ENCODE measurements around the gene IGFBPL1. TPM values are rescaled to one million over a fixed set of nuclear protein-coding genes. Genes with fewer than 3 reads are reported as not detected.

IGFBPL1 gene
- total and polyA plus RNA-seq, 2 of the 8 experiments (the other 6 are each of a cell fraction or from before 2014, with no cell fraction given): 31.3 to 33.8 TPM

DNA sequence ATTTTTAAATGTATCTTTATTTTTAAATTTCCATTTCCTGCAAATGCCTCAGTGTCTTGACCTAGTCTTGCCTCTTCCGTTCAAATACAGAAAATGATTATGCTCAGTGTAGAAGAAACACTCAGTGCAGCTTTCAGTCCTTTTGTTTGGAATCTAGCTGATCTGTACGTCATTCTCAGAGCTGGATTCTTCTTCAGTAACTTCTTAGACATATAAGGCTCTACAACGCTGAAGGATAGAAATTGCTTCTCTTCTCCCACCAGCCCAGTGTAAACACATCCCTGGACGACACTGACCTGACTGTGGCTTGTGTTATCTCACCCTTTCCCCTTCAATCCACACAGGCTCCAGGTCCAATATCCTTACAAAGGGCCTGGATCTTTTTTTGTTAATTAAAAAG is 34.9 kb downstream of the IGFBPL1 start:
- H4K5ac ChIP-seq (ENCODE audit: insufficient read length, low read depth, low read length): no peak overlapping the region
- WGBS, 2 experiments (ENCODE audit: extremely low coverage in 1 of 2, insufficient coverage in 1 of 2, insufficient read length in 1 of 2, insufficient replicate concordance in 2 of 2, low coverage in 1 of 2, low lambda C conversion rate in 2 of 2, missing lambda C conversion rate in 1 of 2): 75% methylated on average over 4 of the region's 4 CpGs; no CpG with 5 or more reads in 1 of the 2 experiments
- no peak overlapping the region for H3K4me3 ChIP-seq (ENCODE audit: extremely low read depth in 1 of 4, insufficient read depth in 2 of 4, low read depth in 3 of 4, low read length in 4 of 4)
- no peak overlapping the region for H2BK120ac ChIP-seq (replicated peaks; ENCODE audit: low read depth, low read length)
- no peak overlapping the region for H3K14ac ChIP-seq (ENCODE audit: insufficient read length)
- H3K79me1 ChIP-seq (ENCODE audit: low read depth, low read length): peaks cover 5% of the 10 kb centered on the region
- ChIA-PET POLR2A (ENCODE audit: partially characterized antibody) (no interaction called here), CTCF (ENCODE audit: partially characterized antibody) (interaction anchor here (0.6 to 1.6 kb wide), 6 partner anchors 18 to 476 kb away, joined by 3 to 7 read pairs (median 4); no protein-coding TSS in a partner anchor)
- no peak overlapping the region for H2AFZ ChIP-seq (ENCODE audit: low read length)
- H3K23me2 ChIP-seq (ENCODE audit: low read depth, low read length): peaks cover 9% of the 10 kb centered on the region; the same call in 1 of the 2 replicates
- H3K18ac ChIP-seq (ENCODE audit: extremely low read depth, low read length): no peak overlapping the region
- peaks cover 0 to 20% (median 7%) of the 10 kb centered on the region in 4 experiments; a peak in 4 of 7 replicates for H3K27me3 ChIP-seq (replicated peaks in 1 of 4; ENCODE audit: control insufficient read depth in 3 of 4, extremely low read depth in 1 of 4, insufficient read depth in 3 of 4, low read length in 3 of 4)
- H3K56ac ChIP-seq (replicated peaks; ENCODE audit: insufficient read length, low read depth, low read length): no peak overlapping the region
- H4K91ac ChIP-seq (replicated peaks; ENCODE audit: insufficient read length, low read length): no peak overlapping the region
- no peak overlapping the region for H4K8ac ChIP-seq (ENCODE audit: extremely low read depth, insufficient read depth, low read length)
- no peak overlapping the region for H2BK15ac ChIP-seq (ENCODE audit: low read length)
- no peak overlapping the region for H3K9ac ChIP-seq (replicated peaks in 1 of 4; ENCODE audit: extremely low read depth in 1 of 4, low read depth in 3 of 4, low read length in 3 of 4)
- no peak overlapping the region for H3K23ac ChIP-seq (ENCODE audit: insufficient read length)
- H3K4me2 ChIP-seq (ENCODE audit: insufficient read depth in 1 of 2, low read depth in 2 of 2, low read length in 2 of 2): no peak overlapping the region
- no peaks in the 10 kb centered on the region for H3K36me3 ChIP-seq (ENCODE audit: control insufficient read depth in 2 of 4, insufficient read depth in 4 of 4, low read length in 3 of 4)
- TF ChIP-seq RFX5 (IDR thresholded peaks at IDR 0.05; ENCODE audit: borderline replicate concordance, low read depth, low read length) (no peak), TEAD4 (IDR thresholded peaks at IDR 0.05; ENCODE audit: low read depth, low read length) (no peak), POLR2AphosphoS5 (IDR thresholded peaks at IDR 0.05; ENCODE audit: low read depth, low read length) (no peak), GABPA (IDR thresholded peaks at IDR 0.05; ENCODE audit: borderline replicate concordance, insufficient read depth, low read length) (no peak)
- FAIRE-seq (no peak), DNase-seq (ENCODE audit: low read depth in 1 of 2, low spot score in 2 of 2) (no peak)
- H3K4me1 ChIP-seq (replicated peaks in 1 of 4; ENCODE audit: control insufficient read depth in 3 of 4, insufficient read depth in 4 of 4, low read length in 3 of 4): peaks cover 0 to 6% (median 4%) of the 10 kb centered on the region in 4 experiments; a peak in 3 of 7 replicates
- no peak overlapping the region for H3K4ac ChIP-seq (replicated peaks; ENCODE audit: insufficient read length, low read depth, low read length)
- H3K79me2 ChIP-seq (ENCODE audit: control insufficient read depth in 1 of 2, insufficient read depth in 2 of 2, low read length in 2 of 2): peaks cover 0 to 15% of the 10 kb centered on the region in 2 experiments; a peak in 2 of 4 replicates
- no peaks in the 10 kb centered on the region for H3K9me3 ChIP-seq (ENCODE audit: insufficient read depth in 2 of 2, low read depth in 1 of 2, low read length in 1 of 2)
- H2BK20ac ChIP-seq (ENCODE audit: low read length): no peak overlapping the region
- no peak overlapping the region for H2AK5ac ChIP-seq (ENCODE audit: low read depth, low read length)
- H2BK5ac ChIP-seq (ENCODE audit: low read depth, low read length): no peak overlapping the region
- no peaks in the 10 kb centered on the region for H4K20me1 ChIP-seq (replicated peaks in 1 of 2; ENCODE audit: control insufficient read depth in 1 of 2, insufficient read depth in 2 of 2, low read length in 2 of 2)
- no peak overlapping the region for H2BK12ac ChIP-seq (ENCODE audit: low read depth, low read length)
- no peak overlapping the region for H3K27ac ChIP-seq (ENCODE audit: low read depth, low read length)

All from H1 (cell line).